SK-N-SH treated with all-trans-retinoic acid at 6 μM for 48 hours (cell line): ENCODE results near the gene GMEB2.

Experiments
- BACH2 ChIP-seq: fragments of 250-450 bp; sonication (Bioruptor Pico); IDR thresholded peaks from 2 replicates; pipeline ENCODE4 v1.9.0; 2021; ENCODE audit warnings: mild to moderate bottlenecking, borderline replicate concordance
- CSDC2 ChIP-seq: fragments of 250-450 bp; sonication (Bioruptor Pico); IDR thresholded peaks from 2 replicates; pipeline ENCODE4 v1.5.0; 2020; ENCODE audit warnings: mild to moderate bottlenecking, moderate library complexity
- ISL1 ChIP-seq: fragments of 250-450 bp; sonication (Bioruptor Pico); IDR thresholded peaks from 2 replicates; pipeline ENCODE4 v2.1.2; 2022; ENCODE audit warnings: mild to moderate bottlenecking, moderate library complexity
- OSR1 ChIP-seq: fragments of 250-450 bp; sonication (Bioruptor Pico); IDR thresholded peaks from 2 replicates; pipeline ENCODE4 v1.8.0; 2022; ENCODE audit warnings: moderate library complexity, mild to moderate bottlenecking, inconsistent platforms
- RARB ChIP-seq: fragments of 250-450 bp; sonication (Bioruptor Pico); IDR thresholded peaks from 2 replicates; pipeline ENCODE4 v1.8.0; 2021; ENCODE audit warnings: mild to moderate bottlenecking, moderate library complexity
- SNAI2 ChIP-seq: fragments of 250-450 bp; sonication (Bioruptor Pico); IDR thresholded peaks from 2 replicates; pipeline ENCODE4 v1.5.0; 2020; ENCODE audit warnings: mild to moderate bottlenecking, moderate library complexity
- TOX ChIP-seq: fragments of 250-450 bp; sonication (Bioruptor Pico); IDR thresholded peaks from 2 replicates; pipeline ENCODE4 v1.8.0; 2021; ENCODE audit warnings: mild to moderate bottlenecking, moderate library complexity, borderline replicate concordance
- ZFP3 ChIP-seq: fragments of 250-450 bp; sonication (Bioruptor Pico); IDR thresholded peaks from 2 replicates; pipeline ENCODE4 v1.5.0; 2020; ENCODE audit warnings: mild to moderate bottlenecking, moderate library complexity
- ZFP30 ChIP-seq: fragments of 450-650 bp; formaldehyde crosslinking; IDR thresholded peaks from 2 replicates; pipeline ENCODE4 v1.5.0; 2022; ENCODE audit warnings: mild to moderate bottlenecking, moderate library complexity
- TF ChIP-seq, protein P1 (sequence below): fragments of 250-450 bp; sonication (Bioruptor Pico); IDR thresholded peaks from 2 replicates; pipeline ENCODE4 v1.8.0; 2020; ENCODE audit warnings: mild to moderate bottlenecking, moderate library complexity, borderline replicate concordance
- TF ChIP-seq, protein P2 (sequence below): fragments of 250-450 bp; sonication (Bioruptor Pico); IDR thresholded peaks from 2 replicates; pipeline ENCODE4 v1.5.1; 2020; ENCODE audit warnings: low read depth, mild to moderate bottlenecking, moderate library complexity

DNA sequence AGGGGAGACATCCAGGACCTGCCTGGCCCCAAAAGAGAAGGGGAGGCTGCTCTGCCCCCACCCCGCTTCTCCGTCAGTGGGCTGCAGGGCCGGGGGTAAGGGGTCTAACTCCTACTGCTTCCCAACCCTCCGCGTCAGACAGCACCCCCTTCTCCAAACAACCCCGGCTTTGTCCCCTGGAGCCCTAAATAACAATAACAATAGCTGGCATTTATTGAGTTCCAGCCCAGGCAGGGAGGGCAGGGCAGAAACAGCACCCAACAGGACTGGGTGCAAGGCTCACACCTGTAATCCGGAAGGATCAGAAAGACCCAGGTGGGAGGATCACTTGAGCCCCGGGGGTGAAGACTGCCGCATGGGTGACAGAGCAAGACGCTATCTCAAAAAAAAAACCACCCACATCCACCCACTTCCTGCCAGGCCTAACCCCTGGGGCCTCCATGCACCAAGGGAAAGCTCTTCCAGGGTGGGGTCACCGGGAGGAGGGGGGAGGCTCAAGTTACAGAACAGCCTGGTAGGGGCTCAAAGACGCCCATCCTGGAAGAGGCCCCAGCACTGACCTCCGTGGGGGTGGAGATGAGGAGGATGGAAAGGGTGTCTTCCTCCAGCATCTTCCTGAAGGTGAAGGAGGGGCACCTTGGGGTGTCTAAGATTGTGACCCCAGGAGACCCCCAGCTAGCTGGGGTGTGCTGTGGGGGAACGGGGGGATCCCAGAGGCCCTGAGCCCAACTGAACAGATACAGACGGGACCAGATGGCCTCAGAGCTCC is 74.2 kb downstream of the GMEB2 start:
- TF ChIP-seq SNAI2 (CRISPR knock-in tag) = no peak
- TF ChIP-seq CSDC2 (CRISPR knock-in tag) = no peak
- TF ChIP-seq, protein P1, sequence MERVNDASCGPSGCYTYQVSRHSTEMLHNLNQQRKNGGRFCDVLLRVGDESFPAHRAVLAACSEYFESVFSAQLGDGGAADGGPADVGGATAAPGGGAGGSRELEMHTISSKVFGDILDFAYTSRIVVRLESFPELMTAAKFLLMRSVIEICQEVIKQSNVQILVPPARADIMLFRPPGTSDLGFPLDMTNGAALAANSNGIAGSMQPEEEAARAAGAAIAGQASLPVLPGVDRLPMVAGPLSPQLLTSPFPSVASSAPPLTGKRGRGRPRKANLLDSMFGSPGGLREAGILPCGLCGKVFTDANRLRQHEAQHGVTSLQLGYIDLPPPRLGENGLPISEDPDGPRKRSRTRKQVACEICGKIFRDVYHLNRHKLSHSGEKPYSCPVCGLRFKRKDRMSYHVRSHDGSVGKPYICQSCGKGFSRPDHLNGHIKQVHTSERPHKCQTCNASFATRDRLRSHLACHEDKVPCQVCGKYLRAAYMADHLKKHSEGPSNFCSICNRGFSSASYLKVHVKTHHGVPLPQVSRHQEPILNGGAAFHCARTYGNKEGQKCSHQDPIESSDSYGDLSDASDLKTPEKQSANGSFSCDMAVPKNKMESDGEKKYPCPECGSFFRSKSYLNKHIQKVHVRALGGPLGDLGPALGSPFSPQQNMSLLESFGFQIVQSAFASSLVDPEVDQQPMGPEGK (CRISPR knock-in tag) = no peak
- no peak for TF ChIP-seq ZFP30 (CRISPR knock-in tag)
- TF ChIP-seq OSR1 (CRISPR knock-in tag) = no peak
- no peak for TF ChIP-seq ZFP3
- no peak for TF ChIP-seq ISL1 (CRISPR knock-in tag)
- no peak for TF ChIP-seq RARB
- no peak for TF ChIP-seq TOX (CRISPR knock-in tag)
- TF ChIP-seq, protein P2, sequence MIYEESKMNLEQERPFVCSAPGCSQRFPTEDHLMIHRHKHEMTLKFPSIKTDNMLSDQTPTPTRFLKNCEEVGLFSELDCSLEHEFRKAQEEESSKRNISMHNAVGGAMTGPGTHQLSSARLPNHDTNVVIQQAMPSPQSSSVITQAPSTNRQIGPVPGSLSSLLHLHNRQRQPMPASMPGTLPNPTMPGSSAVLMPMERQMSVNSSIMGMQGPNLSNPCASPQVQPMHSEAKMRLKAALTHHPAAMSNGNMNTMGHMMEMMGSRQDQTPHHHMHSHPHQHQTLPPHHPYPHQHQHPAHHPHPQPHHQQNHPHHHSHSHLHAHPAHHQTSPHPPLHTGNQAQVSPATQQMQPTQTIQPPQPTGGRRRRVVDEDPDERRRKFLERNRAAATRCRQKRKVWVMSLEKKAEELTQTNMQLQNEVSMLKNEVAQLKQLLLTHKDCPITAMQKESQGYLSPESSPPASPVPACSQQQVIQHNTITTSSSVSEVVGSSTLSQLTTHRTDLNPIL = no peak
- TF ChIP-seq BACH2 (CRISPR knock-in tag) = no peak
